SK-N-SH treated with all-trans-retinoic acid at 6 μM for 48 hours (cell line): Measurements from ENCODE around the gene RELA.

Experiments used
- ATAC-seq: fragments of 200-7000 bp; cut with Tn5 transposase; 3 replicates; pipeline ENCODE4 v1.9.1; 2020; ENCODE audit warnings: mild to moderate bottlenecking, moderate library complexity
- BACH2 ChIP-seq: fragments of 250-450 bp; sonication (Bioruptor Pico); IDR thresholded peaks from 2 replicates; pipeline ENCODE4 v1.9.0; 2021; ENCODE audit warnings: mild to moderate bottlenecking, borderline replicate concordance
- CSDC2 ChIP-seq: fragments of 250-450 bp; sonication (Bioruptor Pico); IDR thresholded peaks from 2 replicates; pipeline ENCODE4 v1.5.0; 2020; ENCODE audit warnings: mild to moderate bottlenecking, moderate library complexity
- CSRNP3 ChIP-seq: fragments of 250-450 bp; sonication (Bioruptor Pico); IDR thresholded peaks from 2 replicates; pipeline ENCODE4 v1.5.1; 2021; ENCODE audit warnings: mild to moderate bottlenecking, moderate library complexity
- ESRRG ChIP-seq: fragments of 250-450 bp; sonication (Bioruptor Pico); IDR thresholded peaks from 2 replicates; pipeline ENCODE4 v1.6.1; 2021; ENCODE audit warnings: mild to moderate bottlenecking
- GLIS3 ChIP-seq: fragments of 250-450 bp; sonication (Bioruptor Pico); IDR thresholded peaks from 2 replicates; pipeline ENCODE4 v1.5.0; 2020; ENCODE audit warnings: mild to moderate bottlenecking, moderate library complexity
- ISL1 ChIP-seq: fragments of 250-450 bp; sonication (Bioruptor Pico); IDR thresholded peaks from 2 replicates; pipeline ENCODE4 v2.1.2; 2022; ENCODE audit warnings: mild to moderate bottlenecking, moderate library complexity
- OSR1 ChIP-seq: fragments of 250-450 bp; sonication (Bioruptor Pico); IDR thresholded peaks from 2 replicates; pipeline ENCODE4 v1.8.0; 2022; ENCODE audit warnings: moderate library complexity, mild to moderate bottlenecking, inconsistent platforms
- POU6F1 ChIP-seq: fragments of 250-450 bp; sonication (Bioruptor Pico); IDR thresholded peaks from 2 replicates; pipeline ENCODE4 v1.8.0; 2021; ENCODE audit warnings: low read depth, mild to moderate bottlenecking, moderate library complexity, borderline replicate concordance
- PPARA ChIP-seq: fragments of 250-450 bp; sonication (Bioruptor Pico); IDR thresholded peaks from 2 replicates; pipeline ENCODE4 v1.5.0; 2020; ENCODE audit warnings: mild to moderate bottlenecking, borderline replicate concordance
- RARB ChIP-seq: fragments of 250-450 bp; sonication (Bioruptor Pico); IDR thresholded peaks from 2 replicates; pipeline ENCODE4 v1.8.0; 2021; ENCODE audit warnings: mild to moderate bottlenecking, moderate library complexity
- SNAI2 ChIP-seq: fragments of 250-450 bp; sonication (Bioruptor Pico); IDR thresholded peaks from 2 replicates; pipeline ENCODE4 v1.5.0; 2020; ENCODE audit warnings: mild to moderate bottlenecking, moderate library complexity
- TOX ChIP-seq: fragments of 250-450 bp; sonication (Bioruptor Pico); IDR thresholded peaks from 2 replicates; pipeline ENCODE4 v1.8.0; 2021; ENCODE audit warnings: mild to moderate bottlenecking, moderate library complexity, borderline replicate concordance
- TSHZ2 ChIP-seq: fragments of 250-450 bp; sonication (Bioruptor Pico); IDR thresholded peaks from 2 replicates; pipeline ENCODE4 v1.5.0; 2020; ENCODE audit warnings: mild to moderate bottlenecking, moderate library complexity
- ZC3H10 ChIP-seq: fragments of 250-450 bp; sonication (Bioruptor Pico); IDR thresholded peaks from 2 replicates; pipeline ENCODE4 v1.5.1; 2021; ENCODE audit warnings: mild to moderate bottlenecking, moderate library complexity
- ZFP3 ChIP-seq: fragments of 250-450 bp; sonication (Bioruptor Pico); IDR thresholded peaks from 2 replicates; pipeline ENCODE4 v1.5.0; 2020; ENCODE audit warnings: mild to moderate bottlenecking, moderate library complexity
- ZFP30 ChIP-seq: fragments of 450-650 bp; formaldehyde crosslinking; IDR thresholded peaks from 2 replicates; pipeline ENCODE4 v1.5.0; 2022; ENCODE audit warnings: mild to moderate bottlenecking, moderate library complexity
- ZNF565 ChIP-seq: fragments of 450-650 bp; formaldehyde crosslinking; conservative IDR thresholded peaks from 2 replicates; pipeline ENCODE4 v1.5.0; 2020; ENCODE audit warnings: low read depth, mild to moderate bottlenecking, moderate library complexity
- ZNF70 ChIP-seq: fragments of 450-650 bp; formaldehyde crosslinking; IDR thresholded peaks from 2 replicates; pipeline ENCODE4 v1.5.0; 2020; ENCODE audit warnings: mild to moderate bottlenecking, moderate library complexity
- ZNF8 ChIP-seq: fragments of 450-650 bp; formaldehyde crosslinking; IDR thresholded peaks from 2 replicates; pipeline ENCODE4 v1.5.0; 2020; ENCODE audit warnings: mild to moderate bottlenecking, moderate library complexity
- TF ChIP-seq, protein P1 (sequence below): fragments of 250-450 bp; sonication (Bioruptor Pico); IDR thresholded peaks from 2 replicates; pipeline ENCODE4 v1.8.0; 2020; ENCODE audit warnings: mild to moderate bottlenecking, moderate library complexity, borderline replicate concordance

RELA gene

DNA sequence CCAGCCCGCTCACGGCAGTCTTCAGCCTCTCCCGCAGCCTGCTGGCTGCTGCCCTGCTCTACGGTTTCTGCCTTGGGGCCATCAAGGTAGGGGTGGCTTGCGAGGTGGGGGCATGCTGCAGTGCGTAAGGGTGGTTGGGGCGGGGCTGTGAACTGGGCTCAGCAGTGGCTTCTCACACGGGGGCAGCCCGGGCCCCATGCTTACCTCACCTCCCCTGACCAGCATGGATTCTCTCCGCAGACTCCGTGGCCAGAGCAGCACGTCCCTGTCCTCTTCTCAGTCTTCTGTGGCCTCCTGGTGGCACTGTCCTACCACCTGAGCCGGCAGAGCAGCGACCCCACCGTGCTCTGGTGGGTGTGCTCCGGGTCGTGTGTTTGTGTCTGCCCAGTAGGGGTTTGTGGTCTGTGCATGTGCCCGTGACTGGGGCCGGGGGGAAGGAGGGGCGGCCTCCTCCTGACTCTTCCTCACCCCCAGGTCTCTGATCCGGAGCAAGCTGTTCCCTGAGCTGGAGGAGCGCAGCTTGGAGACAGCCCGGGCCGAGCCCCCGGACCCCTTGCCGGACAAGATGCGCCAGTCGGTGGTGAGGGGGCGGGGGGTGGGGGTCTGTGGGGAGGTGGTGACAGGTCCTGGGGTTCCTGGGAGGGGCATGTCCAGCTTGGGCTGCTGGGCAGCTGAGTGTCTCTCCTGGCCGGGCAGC lies 37.6 kb downstream of the RELA start:
- TF ChIP-seq, protein P1, sequence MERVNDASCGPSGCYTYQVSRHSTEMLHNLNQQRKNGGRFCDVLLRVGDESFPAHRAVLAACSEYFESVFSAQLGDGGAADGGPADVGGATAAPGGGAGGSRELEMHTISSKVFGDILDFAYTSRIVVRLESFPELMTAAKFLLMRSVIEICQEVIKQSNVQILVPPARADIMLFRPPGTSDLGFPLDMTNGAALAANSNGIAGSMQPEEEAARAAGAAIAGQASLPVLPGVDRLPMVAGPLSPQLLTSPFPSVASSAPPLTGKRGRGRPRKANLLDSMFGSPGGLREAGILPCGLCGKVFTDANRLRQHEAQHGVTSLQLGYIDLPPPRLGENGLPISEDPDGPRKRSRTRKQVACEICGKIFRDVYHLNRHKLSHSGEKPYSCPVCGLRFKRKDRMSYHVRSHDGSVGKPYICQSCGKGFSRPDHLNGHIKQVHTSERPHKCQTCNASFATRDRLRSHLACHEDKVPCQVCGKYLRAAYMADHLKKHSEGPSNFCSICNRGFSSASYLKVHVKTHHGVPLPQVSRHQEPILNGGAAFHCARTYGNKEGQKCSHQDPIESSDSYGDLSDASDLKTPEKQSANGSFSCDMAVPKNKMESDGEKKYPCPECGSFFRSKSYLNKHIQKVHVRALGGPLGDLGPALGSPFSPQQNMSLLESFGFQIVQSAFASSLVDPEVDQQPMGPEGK, result no peak
- TF ChIP-seq OSR1 (CRISPR knock-in tag) (no peak), POU6F1 (CRISPR knock-in tag) (no peak), ZFP30 (CRISPR knock-in tag) (no peak), SNAI2 (CRISPR knock-in tag) (no peak), ZFP3 (CRISPR knock-in tag) (no peak), ZNF565 (CRISPR knock-in tag) (no peak), ZNF70 (no peak), CSDC2 (CRISPR knock-in tag) (no peak), TSHZ2 (CRISPR knock-in tag) (no peak), BACH2 (no peak), ISL1 (CRISPR knock-in tag) (no peak), TOX (CRISPR knock-in tag) (no peak), ZC3H10 (CRISPR knock-in tag) (no peak), ZNF8 (CRISPR knock-in tag) (no peak), ESRRG (CRISPR knock-in tag) (no peak), RARB (CRISPR knock-in tag) (no peak)
- ATAC-seq, result no peak

GRCh38 chr11:65623852-65624616 lies 38.7 kb downstream of the RELA start:
- TF ChIP-seq ISL1 (CRISPR knock-in tag), result no peak
- no peak for TF ChIP-seq TOX (CRISPR knock-in tag)
- no peak for TF ChIP-seq ZNF565 (CRISPR knock-in tag)
- no peak for TF ChIP-seq POU6F1 (CRISPR knock-in tag)
- no peak for TF ChIP-seq GLIS3
- TF ChIP-seq BACH2, result no peak
- TF ChIP-seq, protein P1, result no peak
- TF ChIP-seq PPARA (CRISPR knock-in tag), result no peak
- no peak for TF ChIP-seq ZFP30 (CRISPR knock-in tag)
- no peak for TF ChIP-seq ZC3H10 (CRISPR knock-in tag)
- no peak for TF ChIP-seq CSRNP3 (CRISPR knock-in tag)
- TF ChIP-seq ZNF8 (CRISPR knock-in tag), result no peak
- no peak; the same call in 2 of the 3 replicates for ATAC-seq
